HEK293 (cell line): ENCODE data around the gene GNG3.
A peak's percentile ranks its signal among the peaks of the same experiment; 100 is the strongest.

ENCODE experiments used
- GFI1B ChIP-seq: fragments of 450-650 bp; formaldehyde crosslinking; IDR thresholded peaks from 2 replicates; pipeline ENCODE4 v1.5.1; 2016; ENCODE audit warnings: missing biosample characterization, missing genetic modification characterization
- GLI2 ChIP-seq: fragments of 450-650 bp; formaldehyde crosslinking; IDR thresholded peaks from 2 replicates; pipeline ENCODE4; 2017; ENCODE audit warnings: missing biosample characterization, missing genetic modification characterization, low read depth, borderline replicate concordance
- KLF1 ChIP-seq: fragments of 450-650 bp; formaldehyde crosslinking; IDR thresholded peaks from 2 replicates; pipeline ENCODE4 v1.5.1; 2016; ENCODE audit warnings: missing biosample characterization, missing genetic modification characterization
- KLF8 ChIP-seq: fragments of 450-650 bp; formaldehyde crosslinking; IDR thresholded peaks from 2 replicates; pipeline ENCODE4 v1.5.1; 2016; ENCODE audit warnings: missing biosample characterization, missing genetic modification characterization
- PBX3 ChIP-seq: sonication (generic); formaldehyde crosslinking; IDR thresholded peaks from 2 replicates; pipeline ENCODE4 v1.8.1; 2022; ENCODE audit warnings: mild to moderate bottlenecking, moderate library complexity, missing genetic modification reagents
- PRDM1 ChIP-seq: fragments of 450-650 bp; formaldehyde crosslinking; IDR thresholded peaks from 2 replicates; pipeline ENCODE4; 2016; ENCODE audit warnings: missing biosample characterization, missing genetic modification characterization
- REST ChIP-seq: fragments of 450-650 bp; formaldehyde crosslinking; IDR thresholded peaks from 2 replicates; pipeline ENCODE4 v1.5.1; 2016; ENCODE audit warnings: missing biosample characterization, missing genetic modification characterization
- YY2 ChIP-seq: fragments of 450-650 bp; formaldehyde crosslinking; IDR thresholded peaks from 2 replicates; pipeline ENCODE4 v1.5.1; 2016; ENCODE audit warnings: missing biosample characterization, missing genetic modification characterization
- ZEB2 ChIP-seq: fragments of 450-650 bp; formaldehyde crosslinking; IDR thresholded peaks from 2 replicates; pipeline ENCODE4 v1.5.1; 2016; ENCODE audit warnings: missing biosample characterization, missing genetic modification characterization
- ZNF10 ChIP-seq: fragments of 450-650 bp; formaldehyde crosslinking; IDR thresholded peaks from 2 replicates; pipeline ENCODE4 v1.5.1; 2017; ENCODE audit warnings: missing biosample characterization, missing genetic modification characterization
- ZNF138 ChIP-seq: fragments of 450-650 bp; formaldehyde crosslinking; IDR thresholded peaks from 2 replicates; pipeline ENCODE4 v1.5.1; 2016; ENCODE audit warnings: missing biosample characterization, missing genetic modification characterization, borderline replicate concordance
- ZNF157 ChIP-seq: fragments of 450-650 bp; formaldehyde crosslinking; IDR thresholded peaks from 2 replicates; pipeline ENCODE4 v1.5.1; 2016; ENCODE audit warnings: missing biosample characterization, missing genetic modification characterization
- ZNF184 ChIP-seq: fragments of 450-650 bp; IDR thresholded peaks from 2 replicates; pipeline ENCODE4 v1.5.1; 2018; ENCODE audit warnings: missing biosample characterization, mild to moderate bottlenecking, missing genetic modification characterization
- ZNF280C ChIP-seq: fragments of 450-650 bp; formaldehyde crosslinking; IDR thresholded peaks from 2 replicates; pipeline ENCODE4 v1.5.1; 2016; ENCODE audit warnings: missing biosample characterization, missing genetic modification characterization
- ZNF341 ChIP-seq: fragments of 450-650 bp; formaldehyde crosslinking; IDR thresholded peaks from 2 replicates; pipeline ENCODE4; 2016; ENCODE audit warnings: low read depth, missing biosample characterization, missing genetic modification characterization
- ZNF350 ChIP-seq: fragments of 450-650 bp; formaldehyde crosslinking; IDR thresholded peaks from 2 replicates; pipeline ENCODE4 v1.5.0; 2017; ENCODE audit warnings: missing biosample characterization, mild to moderate bottlenecking, missing genetic modification characterization
- ZNF362 ChIP-seq: fragments of 450-650 bp; formaldehyde crosslinking; IDR thresholded peaks from 2 replicates; pipeline ENCODE4 v1.5.1; 2016; ENCODE audit warnings: missing biosample characterization, missing genetic modification characterization
- ZNF391 ChIP-seq: fragments of 450-650 bp; formaldehyde crosslinking; IDR thresholded peaks from 2 replicates; pipeline ENCODE4 v1.5.1; 2016; ENCODE audit warnings: low read depth, missing biosample characterization, missing genetic modification characterization, borderline replicate concordance
- ZNF426 ChIP-seq: fragments of 450-650 bp; formaldehyde crosslinking; IDR thresholded peaks from 2 replicates; pipeline ENCODE4 v1.5.1; 2017; ENCODE audit warnings: missing biosample characterization, missing genetic modification characterization, mild to moderate bottlenecking, inconsistent platforms, moderate library complexity
- ZNF449 ChIP-seq: fragments of 450-650 bp; formaldehyde crosslinking; IDR thresholded peaks from 2 replicates; pipeline ENCODE4 v1.5.1; 2017; ENCODE audit warnings: missing biosample characterization, mild to moderate bottlenecking, missing genetic modification characterization, moderate library complexity
- ZNF48 ChIP-seq: fragments of 450-650 bp; formaldehyde crosslinking; IDR thresholded peaks from 2 replicates; pipeline ENCODE4 v1.5.1; 2016; ENCODE audit warnings: missing biosample characterization, missing genetic modification characterization
- ZNF544 ChIP-seq: fragments of 450-650 bp; formaldehyde crosslinking; IDR thresholded peaks from 2 replicates; pipeline ENCODE4 v1.5.0; 2017; ENCODE audit warnings: missing biosample characterization, missing genetic modification characterization
- ZNF560 ChIP-seq: fragments of 450-650 bp; formaldehyde crosslinking; IDR thresholded peaks from 2 replicates; pipeline ENCODE4 v1.5.1; 2017; ENCODE audit warnings: missing biosample characterization, missing genetic modification characterization, borderline replicate concordance
- ZNF621 ChIP-seq: fragments of 450-650 bp; formaldehyde crosslinking; IDR thresholded peaks from 2 replicates; pipeline ENCODE4 v1.5.1; 2017; ENCODE audit warnings: missing biosample characterization, missing genetic modification characterization
- ZNF626 ChIP-seq: fragments of 450-650 bp; sonication (Bioruptor Pico); formaldehyde crosslinking; IDR thresholded peaks from 2 replicates; pipeline ENCODE4 v1.5.1; 2018; ENCODE audit warnings: missing biosample characterization, missing genetic modification characterization, inconsistent platforms
- ZNF792 ChIP-seq: fragments of 450-650 bp; formaldehyde crosslinking; IDR thresholded peaks from 2 replicates; pipeline ENCODE4 v1.5.1; 2016; ENCODE audit warnings: missing biosample characterization, missing genetic modification characterization
- ZSCAN4 ChIP-seq: fragments of 450-650 bp; formaldehyde crosslinking; IDR thresholded peaks from 2 replicates; pipeline ENCODE4 v1.5.1; 2017; ENCODE audit warnings: missing biosample characterization, missing genetic modification characterization

GNG3 gene

GRCh38 chr11:62705880-62706849 is 1.3 kb upstream of the GNG3 start (continued):
- TF ChIP-seq ZSCAN4 (tag by site-specific recombination), result no peak
- peak; percentile 32; the same call in 1 of the 2 replicates for TF ChIP-seq REST (tag by site-specific recombination)
- no peak for TF ChIP-seq ZNF362 (tag by site-specific recombination)
- no peak for TF ChIP-seq ZNF426 (tag by site-specific recombination)
- TF ChIP-seq ZNF449 (tag by site-specific recombination), result no peak
- TF ChIP-seq ZNF391 (tag by site-specific recombination), result no peak
- TF ChIP-seq ZNF184, result no peak
- TF ChIP-seq KLF1 (tag by site-specific recombination), result 0 out of 2 replicates have a peak, but pooled peaks have one; percentile 12
- TF ChIP-seq YY2 (tag by site-specific recombination), result no peak
- TF ChIP-seq PRDM1 (tag by site-specific recombination), result no peak; the same call in 1 of the 2 replicates
- TF ChIP-seq ZNF560 (tag by site-specific recombination), result no peak
- TF ChIP-seq ZNF626 (tag by site-specific recombination), result no peak
- TF ChIP-seq ZNF138 (tag by site-specific recombination), result no peak
- TF ChIP-seq ZEB2 (tag by site-specific recombination), result no peak; the same call in 1 of the 2 replicates
- peak; percentile 58; the same call in 1 of the 2 replicates for TF ChIP-seq PBX3
- no peak for TF ChIP-seq GLI2
- no peak for TF ChIP-seq ZNF621
- TF ChIP-seq ZNF341 (tag by site-specific recombination), result peak; percentile 53; the same call in 1 of the 2 replicates
- TF ChIP-seq ZNF350, result no peak
- TF ChIP-seq GFI1B, result 0 out of 2 replicates have a peak, but pooled peaks have one; percentile 20
- TF ChIP-seq ZNF10 (tag by site-specific recombination), result no peak
- no peak for TF ChIP-seq ZNF48 (tag by site-specific recombination)
- TF ChIP-seq KLF8 (tag by site-specific recombination), result no peak; the same call in 1 of the 2 replicates
- no peak for TF ChIP-seq ZNF792 (tag by site-specific recombination)
- TF ChIP-seq ZNF157 (tag by site-specific recombination), result no peak
- TF ChIP-seq ZNF544 (tag by site-specific recombination), result no peak
- TF ChIP-seq ZNF280C, result no peak
